ENCODE measurements around the gene SLX9. TPM values are rescaled to one million over a fixed set of nuclear protein-coding genes. Genes with fewer than 3 reads are reported as not detected.

The SLX9 gene
- total RNA-seq, 4 donors from 2014 or later, result 8.1 to 46.0 (median 16.6) TPM

DNA sequence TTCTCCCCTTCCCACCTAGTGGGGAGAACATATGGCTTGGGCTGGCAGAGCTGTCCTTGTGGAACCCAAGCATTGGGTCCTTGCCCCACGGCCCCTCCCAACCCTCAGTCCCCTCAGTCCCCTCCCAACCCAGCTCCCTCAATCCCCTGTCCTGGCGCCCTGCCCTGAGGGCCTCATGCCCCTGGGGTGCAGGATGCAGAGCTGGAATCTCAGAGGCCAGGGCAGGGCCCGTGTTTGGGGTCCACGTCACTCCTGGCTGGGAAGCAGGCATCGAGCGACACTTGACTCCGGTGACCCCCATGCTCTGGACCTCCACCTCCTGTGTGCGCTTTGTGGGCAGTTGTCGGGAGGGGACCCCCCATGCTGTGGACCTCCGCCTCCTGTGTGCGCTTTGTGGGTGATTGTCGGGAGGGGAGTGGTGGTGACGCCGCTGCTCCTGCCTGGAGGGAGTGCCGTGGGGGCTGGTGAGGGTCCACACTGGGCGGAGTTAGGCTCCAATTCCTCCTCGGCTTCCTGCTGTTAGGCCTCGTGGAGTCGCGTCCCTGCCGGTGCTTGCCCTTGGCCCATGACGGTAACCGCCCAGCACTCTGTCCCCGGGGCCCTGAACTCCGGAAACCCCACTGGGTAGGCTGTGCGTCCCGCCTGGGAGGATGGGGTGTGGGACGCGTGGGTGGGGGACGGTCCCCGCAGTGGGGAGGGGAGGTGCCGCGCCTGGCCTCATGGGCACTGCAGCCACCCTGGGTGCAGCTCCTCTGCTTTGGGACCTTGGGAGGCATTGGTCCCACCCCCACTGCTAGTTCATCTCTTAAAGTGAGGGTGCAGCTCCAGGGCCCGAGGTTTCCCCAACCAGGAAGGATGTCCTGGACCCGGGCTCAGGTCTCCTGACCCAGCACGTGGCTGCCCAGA lies 31.2 kb downstream of the SLX9 start:
- Histone ChIP-seq H3K27me3 (no peaks in the 10 kb centered on the region), H3K4me1 (peaks cover 7 to 29% (median 14%) of the 10 kb centered on the region in 4 donors), H3K27ac (peak overlapping the region in 2 of 4 donors; percentile 58 to 72), H3K4me3 (no peak overlapping the region), H3K9me3 (no peaks in the 10 kb centered on the region), H3K36me3 (no peaks in the 10 kb centered on the region)
- in situ Hi-C loops (cut with MboI; ENCODE audit: low pct_ligation_motif_present in 1 of 4, low pct_unique_long_range_greater_than_20kb in 1 of 4, low sequenced_read_pairs in 3 of 4) (no loop called here), intact Hi-C loops (cut with DNase I; ENCODE audit: low total_unique reads) (no loop called here)
- no peak for DNase-seq
- TF ChIP-seq POLR2A (IDR thresholded peaks at IDR 0.05), result no peak
- no peak for TF ChIP-seq EP300 (IDR thresholded peaks at IDR 0.05; ENCODE audit: low read depth)
- no peak for TF ChIP-seq POLR2AphosphoS5 (IDR thresholded peaks at IDR 0.05)
- TF ChIP-seq, protein P1, sequence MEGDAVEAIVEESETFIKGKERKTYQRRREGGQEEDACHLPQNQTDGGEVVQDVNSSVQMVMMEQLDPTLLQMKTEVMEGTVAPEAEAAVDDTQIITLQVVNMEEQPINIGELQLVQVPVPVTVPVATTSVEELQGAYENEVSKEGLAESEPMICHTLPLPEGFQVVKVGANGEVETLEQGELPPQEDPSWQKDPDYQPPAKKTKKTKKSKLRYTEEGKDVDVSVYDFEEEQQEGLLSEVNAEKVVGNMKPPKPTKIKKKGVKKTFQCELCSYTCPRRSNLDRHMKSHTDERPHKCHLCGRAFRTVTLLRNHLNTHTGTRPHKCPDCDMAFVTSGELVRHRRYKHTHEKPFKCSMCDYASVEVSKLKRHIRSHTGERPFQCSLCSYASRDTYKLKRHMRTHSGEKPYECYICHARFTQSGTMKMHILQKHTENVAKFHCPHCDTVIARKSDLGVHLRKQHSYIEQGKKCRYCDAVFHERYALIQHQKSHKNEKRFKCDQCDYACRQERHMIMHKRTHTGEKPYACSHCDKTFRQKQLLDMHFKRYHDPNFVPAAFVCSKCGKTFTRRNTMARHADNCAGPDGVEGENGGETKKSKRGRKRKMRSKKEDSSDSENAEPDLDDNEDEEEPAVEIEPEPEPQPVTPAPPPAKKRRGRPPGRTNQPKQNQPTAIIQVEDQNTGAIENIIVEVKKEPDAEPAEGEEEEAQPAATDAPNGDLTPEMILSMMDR (IDR thresholded peaks at IDR 0.05), result no peak
- 90% methylated on average over 31 of the region's 36 CpGs; no CpG with 5 or more reads in 1 of the 2 donors for WGBS, 2 donors (ENCODE audit: low coverage in 1 of 2)

DNA sequence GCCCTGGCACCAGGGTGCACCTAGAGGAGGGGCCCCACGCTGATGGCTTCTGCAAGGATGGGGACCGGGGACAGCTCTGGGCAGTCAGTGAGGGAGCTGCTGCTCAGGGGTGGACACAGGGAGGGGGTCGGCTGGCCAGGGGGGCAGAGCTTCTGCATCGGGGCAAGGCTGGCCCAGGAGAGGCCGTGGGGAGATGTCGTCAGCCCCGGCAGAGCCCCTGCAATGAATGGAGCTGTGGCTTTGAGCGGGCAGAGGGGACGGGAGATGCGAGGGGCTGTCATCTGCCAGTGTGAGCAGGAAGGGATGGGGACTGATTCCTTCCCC lies 31.8 kb downstream of the SLX9 start:
- WGBS, 2 donors (ENCODE audit: low coverage in 1 of 2), result 83 to 85% methylated on average over 3 to 9 of the region's 10 CpGs
- Histone ChIP-seq H3K27ac (no peak overlapping the region), H3K4me3 (no peak overlapping the region), H3K36me3 (no peaks in the 10 kb centered on the region), H3K4me1 (peaks cover 2 to 23% (median 8%) of the 10 kb centered on the region in 4 donors), H3K27me3 (no peaks in the 10 kb centered on the region), H3K9me3 (no peaks in the 10 kb centered on the region)
- DNase-seq, result no peak
- TF ChIP-seq, protein P1 (IDR thresholded peaks at IDR 0.05), result no peak
- TF ChIP-seq EP300 (IDR thresholded peaks at IDR 0.05; ENCODE audit: low read depth), result no peak
- TF ChIP-seq POLR2AphosphoS5 (IDR thresholded peaks at IDR 0.05), result no peak
- TF ChIP-seq POLR2A (IDR thresholded peaks at IDR 0.05), result no peak
- in situ Hi-C loops (cut with MboI; ENCODE audit: low pct_ligation_motif_present in 1 of 4, low pct_unique_long_range_greater_than_20kb in 1 of 4, low sequenced_read_pairs in 3 of 4) (no loop called here), intact Hi-C loops (cut with DNase I; ENCODE audit: low total_unique reads) (no loop called here)

DNA sequence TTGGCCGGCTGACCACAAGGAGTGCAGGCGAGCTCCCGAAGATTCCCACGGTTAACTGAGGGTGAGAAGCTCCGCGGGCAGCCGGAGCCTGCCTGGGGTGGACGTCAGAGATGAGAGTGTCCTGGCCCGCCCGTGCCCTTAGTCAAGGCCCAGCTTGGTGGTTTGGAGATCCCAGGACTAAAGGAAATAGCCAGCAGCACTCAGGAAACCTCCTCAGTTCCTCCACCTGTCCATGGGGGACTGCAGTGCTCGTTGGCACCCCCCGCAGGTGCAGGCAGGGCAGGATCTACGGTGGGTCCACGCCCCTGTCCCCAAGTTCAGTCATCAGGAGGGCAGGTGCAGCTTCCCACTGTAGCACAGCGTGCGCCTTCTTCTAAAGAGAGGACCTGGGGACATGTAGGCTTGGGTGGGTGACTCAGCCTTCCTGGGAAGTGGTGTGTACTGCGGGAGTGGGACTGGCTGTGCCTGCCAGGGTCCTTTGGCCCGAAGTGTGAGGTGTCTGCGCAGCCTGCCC lies 32.5 kb downstream of the SLX9 start:
- TF ChIP-seq EP300 (IDR thresholded peaks at IDR 0.05; ENCODE audit: low read depth), result no peak
- TF ChIP-seq POLR2A (IDR thresholded peaks at IDR 0.05), result no peak
- TF ChIP-seq, protein P1 (IDR thresholded peaks at IDR 0.05), result no peak
- no peak for TF ChIP-seq POLR2AphosphoS5 (IDR thresholded peaks at IDR 0.05)
- no peak for DNase-seq
- no peaks in the 10 kb centered on the region for H3K36me3 ChIP-seq
- no peaks in the 10 kb centered on the region for H3K9me3 ChIP-seq
- no peak overlapping the region for H3K27ac ChIP-seq
- H3K4me1 ChIP-seq, result peaks cover 0 to 16% (median 4%) of the 10 kb centered on the region in 4 donors
- in situ Hi-C loops (cut with MboI; ENCODE audit: low pct_ligation_motif_present in 1 of 4, low pct_unique_long_range_greater_than_20kb in 1 of 4, low sequenced_read_pairs in 3 of 4) (no loop called here), intact Hi-C loops (cut with DNase I; ENCODE audit: low total_unique reads) (no loop called here)
- no peaks in the 10 kb centered on the region for H3K27me3 ChIP-seq
- H3K4me3 ChIP-seq, result no peak overlapping the region
- WGBS, 2 donors (ENCODE audit: low coverage in 1 of 2), result 97% methylated on average over 11 of the region's 19 CpGs; no CpG with 5 or more reads in 1 of the 2 donors

DNA sequence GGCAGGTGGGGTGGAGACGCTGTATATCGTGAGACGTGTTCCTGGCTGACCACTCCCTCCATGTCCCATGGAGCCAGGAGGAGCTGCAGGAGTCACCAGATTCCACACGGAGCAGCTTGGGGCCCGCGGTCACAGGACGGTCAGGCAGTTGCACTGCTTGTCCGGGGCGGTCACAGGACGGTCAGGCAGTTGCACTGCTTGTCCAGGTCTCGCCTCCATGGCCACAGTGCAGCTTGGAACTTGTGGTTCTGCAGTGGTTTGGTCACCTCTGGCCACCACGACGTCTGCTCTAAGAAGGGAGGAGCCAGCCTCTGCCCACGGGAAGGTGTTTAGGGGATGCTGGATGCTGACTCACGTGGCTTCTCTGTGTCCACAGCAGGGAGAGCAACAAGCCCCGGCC lies 33.0 kb downstream of the SLX9 start:
- in situ Hi-C loops (cut with MboI; ENCODE audit: low pct_ligation_motif_present in 1 of 4, low pct_unique_long_range_greater_than_20kb in 1 of 4, low sequenced_read_pairs in 3 of 4) (no loop called here), intact Hi-C loops (cut with DNase I; ENCODE audit: low total_unique reads) (no loop called here)
- Histone ChIP-seq H3K4me1 (peaks cover 0 to 12% (median 2%) of the 10 kb centered on the region in 4 donors), H3K27me3 (no peaks in the 10 kb centered on the region), H3K27ac (no peak overlapping the region), H3K9me3 (no peaks in the 10 kb centered on the region), H3K4me3 (no peak overlapping the region), H3K36me3 (no peaks in the 10 kb centered on the region)
- no peak for TF ChIP-seq POLR2A (IDR thresholded peaks at IDR 0.05)
- TF ChIP-seq, protein P1 (IDR thresholded peaks at IDR 0.05), result no peak
- TF ChIP-seq EP300 (IDR thresholded peaks at IDR 0.05; ENCODE audit: low read depth), result no peak
- no peak for TF ChIP-seq POLR2AphosphoS5 (IDR thresholded peaks at IDR 0.05)
- WGBS, 2 donors (ENCODE audit: low coverage in 1 of 2), result 80 to 88% methylated on average over 2 to 9 of the region's 16 CpGs
- no peak for DNase-seq

Measured in transverse colon (tissue), 4 donors.